Activated B cell treated with CpG ODN at 0.5 μM for 24 hours (primary cell): Measurements from ENCODE around the gene METTL13. TPM values are rescaled to one million over a fixed set of nuclear protein-coding genes. Genes with fewer than 3 reads are reported as not detected.

Experiments used
- ATAC-seq: fragments of 200-7000 bp; cut with Tn5 transposase; one replicate; pipeline ENCODE4 v1.10.0; 2021; ENCODE audit warnings: low read depth, mild to moderate bottlenecking, moderate library complexity
- CTCF ChIA-PET: fragments of 350-600 bp; sonication (Branson Sonifier 250); formaldehyde crosslinking; loops from one replicate; lab custom pipeline; 2021; ENCODE audit warnings: antibody characterized with exemption; lab: Charles Lee
- POLR2A ChIA-PET: fragments of 350-600 bp; sonication (Branson Sonifier 250); formaldehyde crosslinking; loops from one replicate; lab custom pipeline; 2021; ENCODE audit warnings: antibody characterized with exemption; lab: Charles Lee
- DNase-seq: peaks from one replicate; pipeline ENCODE4 v3.0.0; 2022
- H3K27ac Mint-ChIP-seq: one replicate; pipeline ENCODE4 v1.8.0; 2020; ENCODE audit warnings: mixed read lengths
- H3K27me3 Mint-ChIP-seq: one replicate; pipeline ENCODE4 v1.8.0; 2021; ENCODE audit warnings: mixed read lengths
- H3K36me3 Mint-ChIP-seq: one replicate; pipeline ENCODE4 v1.8.0; 2021; ENCODE audit warnings: low read depth, mixed read lengths
- H3K4me1 Mint-ChIP-seq: one replicate; pipeline ENCODE4 v1.8.0; 2021; ENCODE audit warnings: mixed read lengths
- H3K4me3 Mint-ChIP-seq: one replicate; pipeline ENCODE4 v1.8.0; 2020; ENCODE audit warnings: mild to moderate bottlenecking, mixed read lengths
- H3K9me3 Mint-ChIP-seq: one replicate; pipeline ENCODE4 v1.8.0; 2020; ENCODE audit warnings: mixed read lengths
- CTCF ChIP-seq: fragments of 200-600 bp; IDR thresholded peaks from one replicate; pipeline ENCODE4 v1.8.0; 2022; ENCODE audit warnings: antibody characterized with exemption, mild to moderate bottlenecking
- intact Hi-C: fragments of 100-400 bp; cut with micrococcal nuclease; formaldehyde crosslinking; loops from one replicate; pipeline ENCODE4 v1.15.1; 2024
- total RNA-seq: library from RNA; stranded (reverse); gene quantifications from 2 replicates; pipeline ENCODE4 v1.2.3, GENCODE V29; 2022

Gene METTL13
- total RNA-seq, 1 donor from 2014 or later: 35.7 TPM

GRCh38 chr1:171800342-171800741, 18.9 kb downstream of the METTL13 start:
- DNase-seq: no peak
- no peak for ATAC-seq
- intact Hi-C loops: no loop called here
- Mint-ChIP-seq H3K4me1 (peaks cover 5% of the 10 kb centered on the region), H3K36me3 (peaks cover 35% of the 10 kb centered on the region), H3K27ac (no peak overlapping the region), H3K4me3 (no peak overlapping the region), H3K27me3 (no peaks in the 10 kb centered on the region), H3K9me3 (no peaks in the 10 kb centered on the region)
- TF ChIP-seq CTCF: no peak
- ChIA-PET POLR2A (no interaction called here), CTCF (interaction anchor here (1.0 to 8.4 kb wide), 10 partner anchors 10 to 629 kb away, joined by 3 to 160 read pairs (median 6); no protein-coding TSS in a partner anchor)

DNA sequence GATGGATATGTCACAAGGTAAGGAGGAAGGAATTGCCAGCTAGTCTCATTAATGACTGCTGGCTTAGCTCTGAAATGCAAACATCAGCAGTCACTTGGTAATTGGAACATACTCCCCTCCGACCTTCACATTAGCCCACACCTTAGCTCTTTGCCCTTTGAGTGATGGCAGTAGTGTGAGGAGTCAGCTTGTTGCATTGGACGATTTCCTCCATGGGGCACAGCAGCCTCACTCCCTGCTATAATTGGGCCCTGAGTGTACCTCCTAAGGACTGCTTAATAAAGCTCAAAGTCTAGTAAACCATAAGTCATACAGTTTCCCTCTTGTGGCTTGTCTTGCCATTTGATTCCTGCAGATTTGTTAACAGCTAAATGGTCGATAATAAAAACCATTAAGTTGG, 19.4 kb downstream of the METTL13 start:
- DNase-seq (no peak), ATAC-seq (no peak)
- H3K4me1 Mint-ChIP-seq: peaks cover 10% of the 10 kb centered on the region
- H3K36me3 Mint-ChIP-seq: peaks cover 29% of the 10 kb centered on the region
- H3K9me3 Mint-ChIP-seq: no peaks in the 10 kb centered on the region
- H3K4me3 Mint-ChIP-seq: no peak overlapping the region
- CTCF ChIA-PET: interaction anchor here (0.8 to 8.4 kb wide), 12 partner anchors 10 to 629 kb away, joined by 3 to 160 read pairs (median 6); no protein-coding TSS in a partner anchor
- H3K27ac Mint-ChIP-seq: no peak overlapping the region
- no peaks in the 10 kb centered on the region for H3K27me3 Mint-ChIP-seq
- intact Hi-C loops: loop anchor here (1.0 kb wide), 4 partner anchors 184 to 643 kb away; partner anchors contain the start of gene PIGC
- no peak for TF ChIP-seq CTCF
- POLR2A ChIA-PET: no interaction called here

DNA sequence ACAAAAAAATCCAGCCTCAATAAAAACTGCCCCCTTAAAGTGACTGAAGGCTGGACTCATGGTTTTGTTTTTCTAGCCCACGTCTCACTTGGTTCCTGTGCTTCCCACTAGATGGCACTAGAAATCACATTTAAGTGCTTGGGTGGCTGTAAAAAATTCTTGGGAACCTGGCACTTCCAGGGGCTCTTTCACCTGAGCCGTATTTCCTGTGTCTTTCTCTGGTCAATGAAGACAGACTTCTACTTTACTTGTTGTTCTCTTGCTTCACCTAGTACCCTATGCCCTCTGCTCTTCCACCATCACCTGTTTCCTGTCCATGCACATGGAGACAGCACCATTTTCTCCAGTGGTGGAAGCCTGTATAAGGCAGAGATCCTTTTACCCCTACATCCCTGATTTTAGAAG, 20.0 kb downstream of the METTL13 start:
- intact Hi-C loops: loop anchor here (1.0 kb wide), 4 partner anchors 184 to 643 kb away; partner anchors contain the start of gene PIGC
- CTCF ChIA-PET: interaction anchor here (0.8 to 8.4 kb wide), 10 partner anchors 9 to 628 kb away, joined by 3 to 160 read pairs (median 6); no protein-coding TSS in a partner anchor
- H3K4me1 Mint-ChIP-seq: peaks cover 15% of the 10 kb centered on the region
- DNase-seq (no peak), ATAC-seq (no peak)
- H3K9me3 Mint-ChIP-seq: no peaks in the 10 kb centered on the region
- H3K36me3 Mint-ChIP-seq: peaks cover 23% of the 10 kb centered on the region
- no peak for TF ChIP-seq CTCF
- POLR2A ChIA-PET: no interaction called here
- no peak overlapping the region for H3K4me3 Mint-ChIP-seq
- no peak overlapping the region for H3K27ac Mint-ChIP-seq
- no peaks in the 10 kb centered on the region for H3K27me3 Mint-ChIP-seq

GRCh38 chr1:171802207-171802606, 20.7 kb downstream of the METTL13 start:
- Mint-ChIP-seq H3K36me3 (peaks cover 16% of the 10 kb centered on the region), H3K27me3 (no peaks in the 10 kb centered on the region), H3K4me3 (no peak overlapping the region), H3K4me1 (peaks cover 19% of the 10 kb centered on the region), H3K27ac (no peak overlapping the region), H3K9me3 (no peaks in the 10 kb centered on the region)
- no peak for TF ChIP-seq CTCF
- ChIA-PET CTCF (interaction anchor here (1.3 to 8.4 kb wide), 6 partner anchors 8 to 200 kb away, joined by 3 to 160 read pairs (median 8); no protein-coding TSS in a partner anchor), POLR2A (no interaction called here)
- ATAC-seq (no peak), DNase-seq (no peak)
- intact Hi-C loops: no loop called here

DNA sequence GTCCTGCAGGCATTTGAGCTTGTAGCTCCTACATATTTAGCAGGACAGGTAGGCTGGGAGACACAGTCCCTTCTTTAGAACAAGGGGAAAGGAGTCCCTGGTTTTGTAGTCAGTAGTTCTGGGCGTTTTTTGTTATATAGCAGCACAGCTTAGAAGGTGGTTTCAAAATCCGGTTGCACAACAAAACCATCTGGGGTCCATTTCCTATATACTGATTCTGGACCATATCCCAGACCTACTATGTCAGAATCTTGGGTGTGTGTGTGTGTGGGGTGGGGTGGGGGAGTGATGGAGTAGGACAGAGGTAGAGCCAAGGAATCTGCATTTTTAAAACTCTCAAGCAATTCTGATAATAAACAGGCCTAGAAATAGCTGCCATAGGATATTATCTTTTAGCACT, 21.6 kb downstream of the METTL13 start:
- no peak overlapping the region for H3K4me3 Mint-ChIP-seq
- no peak overlapping the region for H3K27ac Mint-ChIP-seq
- POLR2A ChIA-PET: no interaction called here
- H3K4me1 Mint-ChIP-seq: peaks cover 27% of the 10 kb centered on the region
- TF ChIP-seq CTCF: no peak
- ATAC-seq (no peak), DNase-seq (no peak)
- intact Hi-C loops: no loop called here
- CTCF ChIA-PET: interaction anchor here (1.3 to 8.4 kb wide), 4 partner anchors 8 to 199 kb away, joined by 3 to 160 read pairs (median 16); no protein-coding TSS in a partner anchor
- H3K27me3 Mint-ChIP-seq: no peaks in the 10 kb centered on the region
- H3K36me3 Mint-ChIP-seq: peaks cover 7% of the 10 kb centered on the region
- no peaks in the 10 kb centered on the region for H3K9me3 Mint-ChIP-seq
